ENCODE measurements around the gene CMTM1. TPM values are rescaled to one million over a fixed set of nuclear protein-coding genes. Genes with fewer than 3 reads are reported as not detected.
"Not testable (repeated sequence)": the region's sequence is repeated elsewhere in the genome, so short reads cannot be mapped to it uniquely, and the experiment has no call there.

Gene CMTM1
- total and polyA plus RNA-seq, 11 donors: 0.40 to 2.4 (median 1.1) TPM; not detected in 2

DNA sequence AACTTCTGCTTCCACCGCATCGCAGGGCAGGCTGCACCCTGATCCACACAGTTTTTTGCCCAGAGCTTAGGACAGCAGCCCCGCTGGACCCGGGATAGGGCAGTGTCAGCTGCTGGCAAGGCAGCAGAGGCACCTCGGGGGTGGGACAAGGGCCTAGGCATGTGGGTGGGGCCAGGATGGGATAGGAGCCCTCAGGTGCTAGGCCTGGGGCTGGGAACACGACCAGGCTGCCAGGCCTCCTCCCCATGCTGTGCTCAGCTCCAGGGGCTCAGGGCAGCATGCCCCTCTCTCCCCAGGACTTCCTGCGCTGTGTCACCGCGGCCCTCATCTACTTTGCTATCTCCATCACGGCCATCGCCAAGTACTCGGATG, 42.9 kb downstream of the CMTM1 start:
- TF ChIP-seq, protein P1, sequence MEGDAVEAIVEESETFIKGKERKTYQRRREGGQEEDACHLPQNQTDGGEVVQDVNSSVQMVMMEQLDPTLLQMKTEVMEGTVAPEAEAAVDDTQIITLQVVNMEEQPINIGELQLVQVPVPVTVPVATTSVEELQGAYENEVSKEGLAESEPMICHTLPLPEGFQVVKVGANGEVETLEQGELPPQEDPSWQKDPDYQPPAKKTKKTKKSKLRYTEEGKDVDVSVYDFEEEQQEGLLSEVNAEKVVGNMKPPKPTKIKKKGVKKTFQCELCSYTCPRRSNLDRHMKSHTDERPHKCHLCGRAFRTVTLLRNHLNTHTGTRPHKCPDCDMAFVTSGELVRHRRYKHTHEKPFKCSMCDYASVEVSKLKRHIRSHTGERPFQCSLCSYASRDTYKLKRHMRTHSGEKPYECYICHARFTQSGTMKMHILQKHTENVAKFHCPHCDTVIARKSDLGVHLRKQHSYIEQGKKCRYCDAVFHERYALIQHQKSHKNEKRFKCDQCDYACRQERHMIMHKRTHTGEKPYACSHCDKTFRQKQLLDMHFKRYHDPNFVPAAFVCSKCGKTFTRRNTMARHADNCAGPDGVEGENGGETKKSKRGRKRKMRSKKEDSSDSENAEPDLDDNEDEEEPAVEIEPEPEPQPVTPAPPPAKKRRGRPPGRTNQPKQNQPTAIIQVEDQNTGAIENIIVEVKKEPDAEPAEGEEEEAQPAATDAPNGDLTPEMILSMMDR (IDR thresholded peaks at IDR 0.05): no peak
- H3K27ac ChIP-seq: peak overlapping the region in 4 of 12 donors; percentile 9 to 35 (median 15)
- H3K36me3 ChIP-seq: peaks cover 0 to 57% (median 47%) of the 10 kb centered on the region in 9 donors
- intact Hi-C loops (cut with DNase I): loop anchor here in 8 of 10 donors (5.0 to 10.0 kb wide), 10 partner anchors 54 to 263 kb away; partner anchors contain the start of genes CKLF (in 3 of the 8) and TK2 (in 3 of the 8)
- H3K27me3 ChIP-seq: no peaks in the 10 kb centered on the region
- no peak overlapping the region for H3K4me3 ChIP-seq
- no peak for DNase-seq
- no peak for ATAC-seq
- WGBS, 4 donors: 83 to 85% (median 85%) methylated on average over 10 to 12 of the region's 12 CpGs
- no peaks in the 10 kb centered on the region for H3K9me3 ChIP-seq
- peaks cover 0 to 35% (median 16%) of the 10 kb centered on the region in 12 donors for H3K4me1 ChIP-seq

DNA sequence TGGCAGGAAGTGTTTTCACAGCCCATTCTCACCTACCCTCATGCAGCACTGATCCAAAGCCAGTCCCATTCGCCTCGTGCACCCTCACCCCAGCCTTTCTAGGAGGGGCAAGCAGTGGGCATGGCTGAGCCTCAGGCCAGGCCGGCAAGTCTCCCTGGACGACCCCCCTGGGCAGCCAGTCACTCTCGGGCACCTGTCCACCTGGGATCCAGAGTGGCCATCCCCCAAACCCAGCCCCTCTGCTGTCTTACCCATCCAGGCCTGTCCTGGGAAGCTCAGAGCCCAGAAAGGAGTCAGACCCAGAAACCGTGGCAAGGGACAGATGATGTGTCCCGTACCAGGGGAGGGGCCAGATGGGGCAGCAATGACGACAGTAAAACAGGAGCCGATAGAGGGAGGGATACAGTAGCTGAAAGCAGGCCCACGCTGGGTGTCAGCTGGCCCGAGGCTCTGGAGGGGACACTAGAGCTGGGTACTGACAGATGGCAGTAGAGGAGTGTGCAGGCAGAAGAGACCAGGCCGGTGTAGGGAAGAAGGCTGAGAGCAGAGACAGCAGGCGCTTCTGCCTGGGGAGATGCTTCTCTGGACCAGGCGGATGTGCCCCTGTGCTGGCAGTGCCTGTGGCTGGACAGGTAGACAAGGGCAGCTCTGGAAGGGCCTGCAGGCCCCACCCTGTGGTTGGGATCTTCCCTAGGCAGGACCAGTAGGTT, 44.0 kb downstream of the CMTM1 start:
- Histone ChIP-seq H3K27ac (no peak overlapping the region), H3K36me3 (peaks cover 0 to 62% (median 50%) of the 10 kb centered on the region in 9 donors), H3K27me3 (no peaks in the 10 kb centered on the region), H3K9me3 (no peaks in the 10 kb centered on the region), H3K4me1 (peaks cover 0 to 34% (median 15%) of the 10 kb centered on the region in 12 donors), H3K4me3 (no peak overlapping the region)
- TF ChIP-seq, protein P1 (IDR thresholded peaks at IDR 0.05): no peak
- TF ChIP-seq POLR2A (IDR thresholded peaks at IDR 0.05): no peak
- intact Hi-C loops (cut with DNase I): loop anchor here in 2 of 10 donors (5.0 to 10.0 kb wide), 2 partner anchors 85 to 257 kb away; partner anchors contain the start of gene CMTM4 (in 1 of the 2)
- WGBS, 4 donors: 86 to 90% (median 89%) methylated on average over 13 to 14 of the region's 14 CpGs
- DNase-seq (no peak), ATAC-seq (no peak)

DNA sequence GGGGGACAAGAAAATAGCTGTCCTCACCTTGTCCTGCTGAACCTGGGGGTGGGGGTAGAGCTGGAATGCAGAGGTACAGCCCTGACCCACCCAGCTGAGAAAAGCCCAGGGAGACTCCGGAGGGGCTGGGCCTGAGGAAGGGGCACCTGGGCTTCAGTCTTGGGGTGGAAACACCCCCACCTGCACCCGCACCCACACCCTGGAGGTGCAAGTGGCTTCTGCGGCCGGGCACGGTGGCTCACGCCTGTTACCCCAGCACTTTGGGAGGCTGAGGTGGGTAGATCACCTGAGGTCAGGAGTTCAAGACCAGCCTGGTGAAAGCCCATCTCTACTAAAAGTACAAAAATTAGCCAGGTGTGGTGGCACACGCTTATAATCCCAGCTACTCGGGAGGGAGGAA, 45.7 kb downstream of the CMTM1 start:
- DNase-seq, ATAC-seq, H3K27ac ChIP-seq, H3K27me3 ChIP-seq, H3K4me3 ChIP-seq, H3K9me3 ChIP-seq: not testable (repeated sequence)
- WGBS, 4 donors: 89 to 96% (median 95%) methylated on average over 8 of the region's 8 CpGs
- Histone ChIP-seq H3K4me1 (peaks cover 0 to 21% (median 11%) of the 10 kb centered on the region in 12 donors), H3K36me3 (peaks cover 0 to 64% (median 50%) of the 10 kb centered on the region in 9 donors)
- intact Hi-C loops (cut with DNase I): loop anchor here in 2 of 10 donors (5.0 to 10.0 kb wide), 2 partner anchors 83 to 255 kb away; partner anchors contain the start of gene CMTM4 (in 1 of the 2)

DNA sequence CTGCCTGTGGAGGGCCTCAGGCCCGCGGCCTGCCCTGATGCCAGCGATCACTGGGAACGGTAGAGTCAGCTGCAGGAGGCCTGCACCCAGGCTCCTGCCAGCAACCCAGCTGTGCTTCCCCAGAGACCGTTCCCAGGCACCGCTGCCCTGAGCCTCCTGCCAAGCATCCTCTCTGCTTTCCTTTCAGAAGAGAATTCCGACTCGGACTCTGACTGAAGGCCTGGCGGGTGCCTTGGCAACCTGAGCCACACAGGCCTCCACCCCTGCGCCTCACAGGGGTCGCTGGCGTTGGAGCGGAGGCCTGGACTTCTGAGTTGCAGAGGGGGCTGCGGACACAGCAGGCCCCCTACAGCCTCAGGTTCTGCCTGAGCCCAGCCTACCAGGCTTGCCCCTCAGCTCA, 46.2 kb downstream of the CMTM1 start:
- WGBS, 4 donors: 85 to 92% (median 87%) methylated on average over 13 to 14 of the region's 14 CpGs
- intact Hi-C loops (cut with DNase I): loop anchor here in 2 of 10 donors (5.0 to 10.0 kb wide), 2 partner anchors 82 to 255 kb away; partner anchors contain the start of gene CMTM4 (in 1 of the 2)
- TF ChIP-seq, protein P1 (IDR thresholded peaks at IDR 0.05): no peak
- no peak for TF ChIP-seq POLR2A (IDR thresholded peaks at IDR 0.05)
- no peak for ATAC-seq
- Histone ChIP-seq H3K27ac (no peak overlapping the region), H3K4me3 (no peak overlapping the region), H3K36me3 (peaks cover 0 to 64% (median 50%) of the 10 kb centered on the region in 9 donors), H3K27me3 (no peaks in the 10 kb centered on the region), H3K4me1 (peaks cover 0 to 16% (median 11%) of the 10 kb centered on the region in 12 donors), H3K9me3 (no peaks in the 10 kb centered on the region)
- no peak for DNase-seq

All from heart left ventricle (tissue), 16 donors.